ENCODE measurements around the gene CDH5.

The CDH5 gene

DNA sequence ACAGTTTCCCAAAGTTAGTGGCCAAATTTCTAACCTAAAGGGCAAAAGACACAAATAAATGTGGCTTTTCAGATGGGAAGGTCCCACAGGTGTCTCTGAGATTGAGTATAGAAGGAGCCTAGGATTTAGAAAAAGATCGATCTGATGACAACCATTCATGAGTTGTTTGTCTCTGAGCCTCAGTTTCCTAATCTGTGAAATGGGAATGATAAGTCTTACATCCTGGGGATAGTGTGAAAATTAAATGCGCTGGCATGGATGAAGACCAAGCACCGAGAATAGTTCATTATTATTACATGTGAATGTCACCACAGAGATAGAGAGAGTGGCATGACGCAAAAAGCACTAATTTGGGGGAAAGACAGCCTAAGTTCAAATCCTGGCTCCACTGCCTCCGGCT, 7.2 kb downstream of the CDH5 start:
- no peak for DNase-seq (ENCODE audit: low read depth in 2 of 2)

DNA sequence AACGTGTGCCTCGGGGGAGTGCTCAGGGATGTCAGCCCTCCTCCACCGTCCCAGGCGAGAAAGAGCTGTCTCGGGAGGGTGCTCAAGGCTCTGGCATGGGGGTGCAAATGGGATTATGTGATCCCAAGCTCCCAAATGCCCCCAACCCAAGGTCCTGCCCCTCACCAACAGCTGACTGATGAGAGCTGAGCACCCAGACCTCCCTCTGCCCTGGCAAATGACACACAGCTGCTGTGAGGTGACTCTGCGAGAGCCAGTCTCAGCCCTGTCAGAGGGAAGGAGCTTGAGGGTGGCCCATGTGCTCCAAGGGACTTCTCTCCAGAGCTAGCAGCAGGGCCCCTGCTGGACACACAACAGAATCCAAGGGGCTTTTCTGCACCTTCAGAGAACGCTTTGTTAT, 7.7 kb downstream of the CDH5 start:
- no peak for DNase-seq (ENCODE audit: low read depth in 2 of 2)

DNA sequence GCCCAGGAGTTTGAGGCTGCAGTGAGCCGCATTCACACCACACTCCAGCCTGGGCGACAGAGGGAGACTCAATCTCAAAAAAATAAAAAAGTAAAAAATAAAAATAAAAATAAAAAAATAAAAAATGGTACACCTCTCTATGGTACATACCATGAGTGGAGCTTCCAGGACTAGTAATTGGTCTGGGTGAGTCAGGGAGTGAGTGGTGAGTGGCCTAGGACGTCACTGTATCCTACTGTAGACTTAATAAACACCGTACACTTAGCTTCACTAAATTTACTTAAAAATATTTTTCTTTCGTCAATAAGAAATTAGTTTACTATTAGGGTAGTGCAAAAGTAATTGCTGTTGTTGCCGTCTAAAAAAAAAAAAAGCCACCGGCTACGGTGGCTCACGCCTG, 9.0 kb downstream of the CDH5 start:
- DNase-seq (ENCODE audit: low read depth in 2 of 2): no peak

DNA sequence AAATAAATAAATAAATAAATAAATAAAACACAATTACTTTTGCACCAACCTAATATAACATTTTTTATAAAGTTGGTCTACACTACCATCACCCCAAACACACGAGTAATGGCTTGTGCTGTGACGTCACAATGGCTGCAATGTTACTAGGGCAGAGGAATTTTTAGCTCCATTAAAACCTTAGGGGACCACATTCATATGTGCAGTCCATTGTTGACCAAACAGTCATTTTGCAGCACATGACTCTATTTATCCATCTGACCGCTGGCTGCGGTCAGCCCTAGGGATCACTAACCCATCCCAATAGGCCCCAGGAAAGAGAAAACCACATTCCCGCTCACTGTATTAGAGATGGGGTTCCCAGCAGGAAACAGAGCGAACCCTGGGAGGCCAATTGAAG, 9.6 kb downstream of the CDH5 start:
- no peak for DNase-seq (ENCODE audit: low read depth in 2 of 2)

DNA sequence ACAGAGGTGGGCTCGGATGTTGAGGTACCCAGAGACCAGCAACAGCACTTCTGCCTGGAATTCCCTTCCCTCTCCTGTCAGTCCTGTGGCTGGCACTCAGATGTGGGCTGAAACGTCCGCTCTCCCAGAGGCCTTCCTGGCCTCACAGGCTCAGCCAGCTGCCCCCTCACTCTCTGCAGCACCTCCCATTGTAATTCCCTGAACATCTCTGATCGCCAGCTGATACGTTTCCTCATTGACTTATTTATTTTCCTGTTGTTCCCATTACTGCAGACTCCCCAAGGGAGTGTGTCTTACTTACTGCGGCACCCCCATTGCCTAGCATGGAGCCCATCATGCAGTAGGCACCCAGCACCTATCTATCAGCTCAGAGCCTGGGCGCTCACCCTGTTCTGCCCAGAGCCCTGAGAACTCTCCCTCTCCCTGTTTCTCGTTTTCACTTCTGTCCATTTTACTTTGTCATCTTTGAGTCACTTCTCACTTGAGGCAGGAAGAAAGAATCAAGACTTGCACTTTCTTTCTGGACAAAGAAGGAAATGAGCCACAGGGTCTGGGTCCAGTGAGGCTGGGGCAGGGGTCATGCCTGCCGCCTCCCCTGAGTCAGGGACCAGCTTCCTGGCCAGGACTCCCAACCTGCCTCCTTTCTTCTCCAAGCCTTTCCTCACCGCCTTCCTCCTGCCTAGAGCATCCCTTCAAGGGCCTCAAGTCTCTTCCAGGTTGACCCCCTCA, 10.2 kb downstream of the CDH5 start:
- no peak for DNase-seq (ENCODE audit: low read depth in 2 of 2)

DNA sequence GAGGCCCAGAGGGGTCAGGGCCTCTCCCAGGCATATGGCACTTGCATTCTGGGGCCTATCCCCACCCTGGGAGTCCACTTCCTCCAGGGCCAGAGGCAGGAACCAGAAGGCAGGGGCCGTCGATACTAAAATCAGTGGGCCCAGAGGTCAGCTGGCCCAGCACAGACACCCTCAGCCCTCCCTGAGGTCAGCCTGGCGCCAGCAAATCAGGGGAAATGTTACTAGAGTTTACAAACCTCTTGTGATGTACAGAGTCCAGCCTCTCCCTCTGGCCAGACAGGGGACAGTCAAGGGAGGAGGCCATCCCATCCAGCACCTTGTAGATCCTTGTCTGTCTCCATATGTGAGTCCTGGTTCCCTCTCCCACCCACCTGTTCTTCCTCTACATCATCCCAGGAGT, 10.8 kb downstream of the CDH5 start:
- no peak for DNase-seq (ENCODE audit: low read depth in 2 of 2)

DNA sequence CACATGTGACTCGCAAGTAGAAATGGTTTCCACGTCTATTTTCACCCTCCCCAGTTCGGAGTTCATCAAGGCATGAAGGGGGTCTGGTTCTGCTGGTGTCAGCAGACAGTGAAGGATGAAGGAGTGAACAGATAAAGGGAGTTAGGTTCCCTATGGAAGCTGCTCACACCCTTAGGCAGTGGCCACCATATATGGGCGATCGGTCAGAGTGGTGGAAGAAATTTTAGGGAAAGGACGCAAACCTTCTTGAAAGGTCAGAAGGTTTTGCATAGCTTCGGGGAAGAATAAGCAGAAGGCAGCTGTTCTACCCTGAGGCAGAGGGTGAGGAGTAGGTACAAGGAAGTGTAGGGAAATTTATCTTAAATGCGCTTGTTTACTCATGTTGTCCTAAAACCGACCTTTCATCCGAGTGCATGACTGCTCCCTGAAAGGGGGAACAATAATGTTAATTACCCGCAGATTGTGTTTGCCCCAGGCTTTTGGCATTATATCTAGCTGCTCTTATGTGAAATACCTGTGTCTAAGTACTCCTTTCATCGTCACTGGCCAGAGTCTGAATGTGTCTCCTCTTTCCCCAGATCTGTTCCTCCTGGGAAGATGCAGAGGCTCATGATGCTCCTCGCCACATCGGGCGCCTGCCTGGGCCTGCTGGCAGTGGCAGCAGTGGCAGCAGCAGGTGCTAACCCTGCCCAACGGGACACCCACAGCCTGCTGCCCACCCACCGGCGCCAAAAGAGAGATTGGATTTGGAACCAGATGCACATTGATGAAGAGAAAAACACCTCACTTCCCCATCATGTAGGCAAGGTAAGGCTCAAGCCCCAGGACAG, 12.5 kb downstream of the CDH5 start:
- DNase-seq (ENCODE audit: low read depth in 2 of 2): no peak

DNA sequence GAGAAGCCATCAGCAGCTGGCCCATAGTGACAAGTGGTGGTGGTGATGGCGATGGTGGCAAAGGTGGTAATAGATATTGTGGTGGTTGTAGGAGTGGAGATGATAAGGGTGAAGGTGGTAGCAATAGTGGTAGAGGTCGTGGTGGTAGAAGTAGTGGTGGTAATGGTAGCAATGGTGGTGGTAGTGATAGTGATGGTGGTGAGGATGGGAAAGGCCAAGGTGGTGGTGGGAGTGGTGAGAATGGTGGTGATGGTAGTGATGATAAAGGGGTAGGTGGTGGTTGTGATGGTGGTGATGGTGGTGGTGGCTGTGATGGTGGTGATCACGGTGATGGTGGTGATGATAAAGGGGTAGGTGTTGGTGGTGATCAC, 13.1 kb downstream of the CDH5 start:
- no peak for DNase-seq (ENCODE audit: low read depth in 2 of 2)

DNA sequence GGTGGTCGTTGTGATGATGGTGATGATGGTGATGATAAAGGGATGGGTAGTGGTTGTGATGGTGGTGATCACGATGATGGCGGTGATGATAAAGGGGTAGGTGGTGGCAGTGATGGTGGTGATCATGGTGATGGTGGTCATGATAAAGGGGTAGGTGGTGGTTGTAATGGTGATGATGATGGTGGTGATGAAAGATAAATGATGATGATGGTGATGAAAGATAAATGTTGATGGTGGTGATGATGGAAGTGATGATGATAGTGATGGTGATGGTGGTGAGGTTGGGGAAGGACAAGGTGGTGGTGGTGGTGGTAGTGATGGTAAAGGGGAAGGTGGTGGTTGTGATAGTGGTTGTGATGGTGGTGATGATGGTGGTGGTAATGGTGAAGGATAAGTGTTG, 13.9 kb downstream of the CDH5 start:
- no peak for DNase-seq (ENCODE audit: low read depth in 2 of 2)

DNA sequence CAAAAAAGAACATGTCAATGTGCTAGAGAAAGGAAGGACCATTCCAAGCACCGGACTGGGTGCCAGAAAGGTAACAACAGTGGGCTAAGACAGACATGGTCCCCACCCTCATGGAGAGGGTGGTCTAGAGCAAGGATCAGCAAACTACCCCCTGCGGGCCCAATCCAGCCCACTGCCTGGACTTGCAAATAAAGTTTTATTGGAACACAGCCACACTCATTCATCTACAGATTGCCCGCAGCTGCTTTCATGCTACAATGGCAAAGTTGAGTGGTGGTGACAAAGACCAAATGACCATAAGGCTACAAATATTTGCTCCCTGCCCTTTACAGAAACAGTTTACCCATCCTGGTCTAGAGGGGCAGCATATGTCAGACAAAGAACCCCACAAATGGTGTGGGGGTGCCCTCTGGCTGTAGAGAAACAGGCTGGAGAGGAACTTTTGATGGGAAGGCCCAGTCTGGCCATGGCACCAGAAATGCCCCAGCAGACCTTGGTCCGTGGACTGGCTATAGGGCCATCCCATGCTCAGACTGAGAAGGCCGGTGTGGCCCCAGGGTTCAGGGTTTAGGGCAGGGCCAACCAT, 15.2 kb downstream of the CDH5 start:
- DNase-seq (ENCODE audit: low read depth in 2 of 2): no peak

DNA sequence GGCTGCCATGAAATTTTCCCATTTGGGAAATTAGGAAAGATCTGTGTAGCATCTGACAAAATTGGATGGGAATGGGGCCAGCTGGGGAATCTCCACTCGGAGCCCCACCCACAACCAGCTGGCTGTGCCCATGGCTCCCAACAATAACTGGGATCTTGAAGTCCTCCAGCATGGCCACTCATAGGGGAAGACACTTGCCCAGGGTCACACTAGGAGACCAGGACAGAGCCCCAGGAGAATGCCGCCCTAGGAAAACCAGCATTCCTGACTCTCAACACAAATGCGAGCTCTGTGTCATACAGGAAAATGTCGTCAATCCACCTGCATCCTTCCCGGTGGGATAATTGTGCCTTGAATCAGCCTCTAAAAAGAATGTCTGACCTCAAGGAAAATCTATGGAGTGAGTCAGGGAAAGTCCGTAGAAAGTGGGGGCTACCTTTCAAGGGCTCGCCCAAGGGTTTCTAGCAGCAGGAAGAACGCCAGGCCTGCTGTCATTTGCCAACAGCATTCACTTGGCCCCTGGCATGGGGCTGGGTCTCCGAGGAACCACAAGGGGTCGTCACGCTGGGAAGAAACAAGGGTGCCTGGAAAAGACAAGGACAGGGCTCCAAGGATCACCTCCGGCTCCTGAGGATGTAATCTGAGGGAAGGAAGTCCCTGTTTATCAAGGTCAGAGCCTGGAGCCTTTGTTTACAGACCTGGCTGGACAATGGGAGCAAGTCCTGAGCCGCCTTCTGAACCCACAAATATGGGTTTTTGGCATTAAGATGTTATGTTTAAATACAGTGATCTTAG, 15.9 kb downstream of the CDH5 start:
- DNase-seq (ENCODE audit: low read depth in 2 of 2): no peak

DNA sequence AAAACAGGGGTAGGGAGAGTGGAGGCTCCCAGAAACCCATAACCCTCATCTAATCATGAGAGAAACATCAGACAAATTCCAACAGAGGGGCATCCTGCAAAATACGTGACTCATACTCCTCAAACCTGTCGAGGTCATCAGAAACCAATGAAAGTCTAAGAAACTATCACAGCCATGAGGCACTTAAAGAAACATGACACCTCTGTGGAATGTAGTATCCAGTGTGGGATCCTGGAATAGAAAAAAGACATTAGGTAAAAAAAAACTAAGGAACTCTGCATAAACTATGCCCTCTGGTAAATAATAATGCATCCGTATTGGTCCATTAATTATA, 16.4 kb downstream of the CDH5 start:
- DNase-seq (ENCODE audit: low read depth in 2 of 2): no peak

DNA sequence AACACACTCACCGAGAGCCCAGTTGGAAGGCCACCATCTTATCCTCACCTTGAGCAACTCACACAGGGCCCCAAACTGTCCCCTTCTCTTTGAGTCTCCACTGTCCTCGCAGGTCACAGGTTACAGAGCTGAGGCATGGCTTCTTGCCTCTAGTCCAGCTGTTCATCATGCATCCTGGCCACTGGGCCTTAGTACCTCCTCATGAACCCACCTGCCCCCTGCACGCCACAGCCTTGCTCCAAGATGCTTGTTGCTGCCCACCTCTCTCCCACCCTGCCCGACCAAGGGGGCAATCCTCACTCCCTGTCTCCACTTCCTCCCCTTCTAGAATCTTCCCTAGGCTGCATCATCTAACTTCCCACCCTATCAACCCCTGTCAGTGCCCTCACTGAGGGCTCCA, 17.1 kb downstream of the CDH5 start:
- DNase-seq (ENCODE audit: low read depth in 2 of 2): no peak

DNA sequence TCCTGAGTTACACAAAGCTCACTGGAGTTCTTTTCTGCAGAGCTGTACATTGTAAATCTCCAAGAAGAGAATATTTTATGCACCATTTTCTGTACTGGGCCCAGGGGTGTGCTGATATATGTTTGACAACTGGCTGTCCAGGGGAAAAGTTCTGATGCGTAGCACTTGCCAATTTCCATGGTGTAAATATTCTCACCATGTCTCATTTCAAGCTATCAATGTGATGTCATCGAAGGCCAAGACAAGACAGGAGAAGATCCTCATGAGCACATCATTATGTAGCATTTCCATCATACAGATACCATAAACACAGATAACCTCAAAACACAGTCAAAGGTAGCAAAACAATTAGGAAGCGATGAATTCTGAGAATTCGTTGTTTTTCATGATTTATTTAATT, 18.9 kb downstream of the CDH5 start:
- DNase-seq (ENCODE audit: low read depth in 2 of 2): no peak

DNA sequence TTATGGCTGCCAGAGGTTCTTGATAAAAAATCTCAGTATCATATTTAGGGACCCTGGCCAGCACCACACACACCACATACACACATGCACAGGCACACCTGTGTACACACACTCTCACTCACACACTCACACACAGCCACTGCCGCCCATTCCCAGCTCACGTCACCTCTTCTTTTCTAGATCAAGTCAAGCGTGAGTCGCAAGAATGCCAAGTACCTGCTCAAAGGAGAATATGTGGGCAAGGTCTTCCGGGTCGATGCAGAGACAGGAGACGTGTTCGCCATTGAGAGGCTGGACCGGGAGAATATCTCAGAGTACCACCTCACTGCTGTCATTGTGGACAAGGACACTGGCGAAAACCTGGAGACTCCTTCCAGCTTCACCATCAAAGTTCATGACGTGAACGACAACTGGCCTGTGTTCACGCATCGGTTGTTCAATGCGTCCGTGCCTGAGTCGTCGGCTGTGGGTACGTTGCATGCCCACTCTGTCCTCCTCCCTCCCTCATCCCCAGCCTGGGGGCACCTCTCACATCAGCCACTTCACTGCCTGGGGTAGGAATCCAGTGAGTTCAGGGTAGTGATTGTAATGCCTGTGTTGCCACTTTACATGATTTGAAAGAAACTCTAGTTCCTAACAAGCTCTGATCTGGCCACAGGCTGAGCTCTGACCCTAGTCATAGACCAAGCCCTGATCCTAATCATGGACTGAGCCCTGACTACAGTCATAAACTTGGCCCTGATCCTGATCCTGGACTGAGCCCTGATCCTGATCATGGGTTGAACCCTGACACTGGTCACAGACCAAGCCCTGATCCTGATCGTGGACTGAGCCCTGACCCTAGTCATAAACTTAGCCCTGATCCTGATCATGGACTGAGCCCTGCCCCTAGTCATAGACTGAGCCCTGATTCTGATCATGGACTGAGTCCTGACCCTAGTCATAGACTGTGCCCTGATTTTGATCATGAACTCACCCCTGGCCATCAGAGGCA, 20.4 kb downstream of the CDH5 start:
- no peak for DNase-seq (ENCODE audit: low read depth in 2 of 2)

DNA sequence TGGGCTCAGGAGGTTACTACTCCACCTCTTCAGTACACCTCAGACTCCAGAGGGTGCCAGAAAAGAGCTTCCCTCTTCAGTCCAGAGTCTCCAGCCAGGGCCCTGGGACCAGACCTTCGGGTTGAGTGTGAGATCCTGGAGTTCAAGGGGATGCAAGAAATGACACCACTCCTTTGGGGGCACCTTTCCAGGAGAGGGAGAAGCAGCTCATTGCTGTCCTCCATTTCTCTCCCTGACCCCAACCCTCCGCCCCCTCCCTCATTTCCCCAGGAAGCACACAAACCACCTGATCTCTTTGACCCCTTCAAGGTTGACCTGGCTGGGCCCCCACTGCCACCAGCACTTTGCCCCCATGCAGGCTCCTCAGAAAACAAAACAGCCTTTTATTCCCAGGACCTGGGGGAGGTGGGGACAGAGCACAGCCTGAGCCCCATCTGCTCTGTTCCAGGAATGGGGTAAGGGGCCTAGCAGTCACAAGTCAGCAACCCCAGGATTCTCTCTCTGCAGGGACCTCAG, 21.4 kb downstream of the CDH5 start:
- no peak for DNase-seq (ENCODE audit: low read depth in 2 of 2)

DNA sequence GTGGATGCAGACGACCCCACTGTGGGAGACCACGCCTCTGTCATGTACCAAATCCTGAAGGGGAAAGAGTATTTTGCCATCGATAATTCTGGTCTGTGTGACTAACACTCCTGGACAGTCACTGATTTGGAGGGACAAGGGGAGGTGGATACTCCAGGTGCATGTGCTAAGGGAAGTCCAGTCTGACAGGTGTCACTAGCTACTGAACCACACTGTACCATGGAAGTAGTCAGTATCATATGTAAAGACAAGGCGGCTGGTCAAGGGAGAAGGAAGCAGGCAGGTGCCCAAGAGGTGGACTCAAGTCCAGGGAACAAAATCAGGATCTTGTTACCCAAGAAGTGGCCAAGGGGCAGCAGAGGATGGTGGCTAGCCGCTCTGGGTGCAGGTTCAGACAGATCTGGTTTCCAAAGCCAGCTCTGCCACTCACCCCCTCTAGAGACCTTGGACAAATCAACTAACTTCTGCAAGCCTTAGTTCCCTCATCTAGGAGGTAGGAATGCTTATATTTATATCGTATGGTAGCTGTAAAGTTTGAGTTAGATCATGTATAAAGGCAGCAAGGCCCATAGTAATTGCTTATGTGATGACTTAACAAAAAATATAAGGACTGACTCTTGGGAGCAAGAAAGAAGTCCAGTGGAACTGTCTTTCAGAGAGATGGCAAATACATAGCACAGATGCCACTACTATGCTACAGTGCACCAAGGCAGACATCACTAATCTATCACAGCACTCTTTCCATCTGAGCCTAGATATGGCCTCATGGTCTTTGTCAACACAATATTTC, 22.1 kb downstream of the CDH5 start:
- no peak for DNase-seq (ENCODE audit: low read depth in 2 of 2)

DNA sequence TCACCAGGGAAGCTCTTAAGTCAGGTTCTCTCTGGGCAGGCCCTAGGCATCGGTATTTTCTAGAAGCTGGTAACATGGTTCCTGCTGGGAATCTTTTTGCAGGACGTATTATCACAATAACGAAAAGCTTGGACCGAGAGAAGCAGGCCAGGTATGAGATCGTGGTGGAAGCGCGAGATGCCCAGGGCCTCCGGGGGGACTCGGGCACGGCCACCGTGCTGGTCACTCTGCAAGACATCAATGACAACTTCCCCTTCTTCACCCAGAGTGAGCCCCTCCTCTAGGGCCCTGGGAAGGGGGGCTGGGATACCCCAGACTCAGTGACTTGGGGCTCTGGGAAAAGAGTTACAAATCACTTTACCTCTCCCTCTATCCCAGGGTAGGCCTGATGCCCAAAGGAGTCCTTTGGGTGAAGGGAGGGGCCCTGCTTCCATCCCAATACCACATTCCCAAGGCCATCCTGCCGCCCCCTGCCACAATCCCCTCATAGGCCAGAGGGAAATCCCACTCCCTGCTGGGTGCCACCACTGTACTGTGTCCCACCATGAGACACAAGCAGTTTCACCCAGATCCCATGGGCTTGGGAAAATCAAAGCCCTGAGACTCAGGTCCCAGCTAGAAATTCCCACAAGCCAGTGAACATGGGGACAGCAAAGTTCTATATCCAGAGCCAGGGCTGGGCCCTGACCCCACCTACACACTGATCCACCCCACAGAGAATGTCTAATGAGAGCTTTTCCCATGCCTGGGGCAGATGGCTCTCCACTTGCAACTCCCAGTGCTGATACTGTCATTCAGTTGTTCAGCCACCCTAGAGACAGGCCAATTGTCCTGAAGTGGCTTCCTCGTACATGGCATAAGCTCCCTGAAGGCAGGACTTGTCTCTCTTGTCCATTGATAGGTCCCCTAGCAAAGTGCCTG, 23.0 kb downstream of the CDH5 start:
- DNase-seq (ENCODE audit: low read depth in 2 of 2): no peak

Measured in stimulated activated CD8-positive, alpha-beta memory T cell treated with anti-CD3 and anti-CD28 coated beads, Interleukin-15, amount 100 ng/mL, for 48 hours (primary cell).